Measurements from ENCODE around the gene EOLA1. TPM values are rescaled to one million over a fixed set of nuclear protein-coding genes. Genes with fewer than 3 reads are reported as not detected.

The EOLA1 gene
- polyA plus RNA-seq, 1 donor (not counting 4 experiments of a cell fraction or from before 2014, with no cell fraction given): 9.3 TPM

DNA sequence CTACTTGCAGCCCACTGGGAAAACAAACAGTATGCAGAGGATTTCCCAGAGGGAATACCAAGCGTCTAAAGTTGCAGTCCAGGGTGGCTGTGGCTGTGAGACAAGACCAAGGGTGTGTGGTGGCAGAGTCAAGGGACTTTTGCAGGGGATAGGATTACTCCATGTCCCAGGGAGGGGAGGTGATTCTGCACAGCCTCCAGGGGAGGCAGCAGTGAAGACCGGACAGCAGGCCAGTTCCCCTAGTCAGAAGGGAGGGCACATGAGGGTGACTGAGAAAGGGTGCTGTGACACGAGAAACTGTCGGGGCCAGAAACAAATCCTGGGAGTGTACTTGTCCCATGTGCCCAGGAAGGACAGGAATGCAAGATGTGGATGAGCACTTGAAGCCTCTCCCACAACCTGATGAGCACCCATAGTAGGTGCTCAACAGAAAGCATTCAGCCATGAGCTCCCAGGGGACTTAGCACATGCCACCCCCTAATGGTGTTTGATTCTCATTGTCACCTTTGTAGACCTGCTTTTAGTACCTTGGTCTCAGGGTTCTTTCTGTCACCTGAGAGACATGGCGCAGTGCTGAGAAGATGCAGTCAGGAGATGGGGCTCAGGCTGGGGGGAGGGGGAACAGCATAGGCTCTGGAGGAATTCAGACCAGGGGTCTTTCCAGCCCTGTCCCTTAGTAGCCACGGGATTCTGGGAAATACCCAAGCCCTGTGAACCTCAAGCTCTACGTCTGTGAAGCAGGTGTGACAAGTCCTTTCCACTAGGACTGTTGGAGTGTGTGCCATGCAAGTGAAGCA, 27.0 kb downstream of the EOLA1 start:
- H3K9me1 ChIP-seq (ENCODE audit: control insufficient read depth, extremely low read depth, insufficient read depth, low read length): no peaks in the 10 kb centered on the region
- H3K27me3 ChIP-seq (ENCODE audit: control insufficient read depth, extremely low read depth, insufficient read depth, low read length): no peaks in the 10 kb centered on the region
- dilution Hi-C loops (cut with MboI; ENCODE audit: extremely low pct_ligation_motif_present, low sequenced_read_pairs): no loop called here
- H3K4me2 ChIP-seq (ENCODE audit: control insufficient read depth, extremely low read depth, insufficient read depth, low read depth, low read length): no peak overlapping the region
- FAIRE-seq: no peak
- H3K4me1 ChIP-seq (ENCODE audit: control insufficient read depth, extremely low read depth, insufficient read depth, low read length): no peaks in the 10 kb centered on the region
- H3K9me3 ChIP-seq (ENCODE audit: control insufficient read depth, low read depth, low read length): no peaks in the 10 kb centered on the region
- no peaks in the 10 kb centered on the region for H3K36me3 ChIP-seq (ENCODE audit: control insufficient read depth in 2 of 2, extremely low read depth in 1 of 2, insufficient read depth in 2 of 2, low read length in 2 of 2)
- no peak for DNase-seq (ENCODE audit: low read depth, low spot score)
- no peaks in the 10 kb centered on the region for H4K20me1 ChIP-seq (ENCODE audit: control insufficient read depth, extremely low read depth, insufficient read depth, low read length)
- H3K4me3 ChIP-seq (ENCODE audit: control insufficient read depth in 2 of 3, extremely low read depth in 1 of 3, insufficient read depth in 2 of 3, low read depth in 1 of 3, low read length in 3 of 3): no peak overlapping the region
- TF ChIP-seq CTCF (optimal IDR thresholded peaks at IDR 0.05 in 1 of 3, IDR thresholded peaks at IDR 0.05 in 1 of 3, conservative IDR thresholded peaks at IDR 0.05 in 1 of 3; ENCODE audit: extremely low read depth in 1 of 3, insufficient read depth in 2 of 3, low read length in 3 of 3) (no peak), EZH2 (IDR thresholded peaks at IDR 0.05; ENCODE audit: low read length) (no peak)
- no peak overlapping the region for H3K9ac ChIP-seq (ENCODE audit: control insufficient read depth, extremely low read depth, insufficient read depth, low read length)
- H3K79me2 ChIP-seq (ENCODE audit: control insufficient read depth, insufficient read depth, low read length): no peaks in the 10 kb centered on the region
- H2AFZ ChIP-seq (ENCODE audit: control insufficient read depth, low read length): no peak overlapping the region
- H3K27ac ChIP-seq (ENCODE audit: control insufficient read depth, insufficient read depth, low read length): no peak overlapping the region

DNA sequence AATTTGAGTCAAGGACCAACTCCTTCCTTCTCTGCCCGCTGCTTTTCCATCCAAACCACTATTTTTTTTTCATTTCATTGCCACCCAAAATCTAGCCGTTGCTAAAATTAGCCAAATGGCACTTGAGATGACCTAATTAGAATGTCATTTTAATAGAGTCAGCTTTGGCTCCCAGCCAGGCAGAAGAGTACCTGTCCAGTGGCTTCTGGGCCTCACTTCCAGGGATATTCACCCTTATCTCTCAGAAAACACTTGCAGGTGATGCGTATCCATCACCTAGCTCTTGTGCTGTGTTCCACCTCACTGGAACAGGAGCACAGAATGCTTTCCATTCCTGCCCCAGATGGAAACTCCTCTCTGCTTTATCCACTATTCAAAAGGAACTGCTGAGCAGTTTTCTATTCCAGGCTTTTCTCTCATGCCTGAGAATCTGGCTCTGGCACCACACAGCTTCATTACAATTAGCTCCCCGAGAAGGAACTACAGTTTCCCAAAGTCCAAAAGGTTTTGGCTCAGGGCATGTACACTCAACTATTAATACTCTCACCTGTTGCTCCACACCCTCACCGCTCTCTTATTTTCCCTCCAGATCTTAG, 28.0 kb downstream of the EOLA1 start:
- no peaks in the 10 kb centered on the region for H3K9me3 ChIP-seq (ENCODE audit: control insufficient read depth, low read depth, low read length)
- H3K9ac ChIP-seq (ENCODE audit: control insufficient read depth, extremely low read depth, insufficient read depth, low read length): no peak overlapping the region
- no peaks in the 10 kb centered on the region for H3K79me2 ChIP-seq (ENCODE audit: control insufficient read depth, insufficient read depth, low read length)
- no peaks in the 10 kb centered on the region for H3K27me3 ChIP-seq (ENCODE audit: control insufficient read depth, extremely low read depth, insufficient read depth, low read length)
- dilution Hi-C loops (cut with MboI; ENCODE audit: extremely low pct_ligation_motif_present, low sequenced_read_pairs): no loop called here
- no peaks in the 10 kb centered on the region for H3K36me3 ChIP-seq (ENCODE audit: control insufficient read depth in 2 of 2, extremely low read depth in 1 of 2, insufficient read depth in 2 of 2, low read length in 2 of 2)
- DNase-seq (ENCODE audit: low read depth, low spot score): no peak
- no peak overlapping the region for H2AFZ ChIP-seq (ENCODE audit: control insufficient read depth, low read length)
- no peaks in the 10 kb centered on the region for H4K20me1 ChIP-seq (ENCODE audit: control insufficient read depth, extremely low read depth, insufficient read depth, low read length)
- H3K4me2 ChIP-seq (ENCODE audit: control insufficient read depth, extremely low read depth, insufficient read depth, low read depth, low read length): no peak overlapping the region
- H3K9me1 ChIP-seq (ENCODE audit: control insufficient read depth, extremely low read depth, insufficient read depth, low read length): no peaks in the 10 kb centered on the region
- no peaks in the 10 kb centered on the region for H3K4me1 ChIP-seq (ENCODE audit: control insufficient read depth, extremely low read depth, insufficient read depth, low read length)
- FAIRE-seq: no peak
- H3K4me3 ChIP-seq (ENCODE audit: control insufficient read depth in 2 of 3, extremely low read depth in 1 of 3, insufficient read depth in 2 of 3, low read depth in 1 of 3, low read length in 3 of 3): no peak overlapping the region
- H3K27ac ChIP-seq (ENCODE audit: control insufficient read depth, insufficient read depth, low read length): no peak overlapping the region
- TF ChIP-seq CTCF (optimal IDR thresholded peaks at IDR 0.05 in 1 of 3, IDR thresholded peaks at IDR 0.05 in 1 of 3, conservative IDR thresholded peaks at IDR 0.05 in 1 of 3; ENCODE audit: extremely low read depth in 1 of 3, insufficient read depth in 2 of 3, low read length in 3 of 3): no peak
- TF ChIP-seq EZH2 (IDR thresholded peaks at IDR 0.05; ENCODE audit: low read length): no peak
